Neural cell (in vitro differentiated cells): Measurements from ENCODE around the gene LY6G5C. TPM values are rescaled to one million over a fixed set of nuclear protein-coding genes. Genes with fewer than 3 reads are reported as not detected.

Experiments
- H2AFZ ChIP-seq: fragments of 200-600, 300-800 bp; sonication (generic), shearing (Covaris generic); 2 replicates; pipeline ENCODE4 v1.6.0; 2014; ENCODE audit warnings: low read depth, mild to moderate bottlenecking, antibody characterized with exemption, low read length, moderate library complexity
- H3F3A ChIP-seq: fragments of 200-600 bp; shearing (Covaris generic); 2 replicates; pipeline ENCODE4 v1.6.1; 2016; ENCODE audit warnings: mild to moderate bottlenecking, moderate library complexity, mixed read lengths, antibody characterized with exemption, low read length; ENCODE audit not compliant: insufficient read depth, poor library complexity, severe bottlenecking
- H3K27ac ChIP-seq: fragments of 200-600, 300-800 bp; sonication (generic), shearing (Covaris generic); 2 replicates; pipeline ENCODE4 v1.5.1; 2014; ENCODE audit warnings: mild to moderate bottlenecking, low read length, moderate library complexity
- H3K27me3 ChIP-seq: fragments of 300-800, 200-600 bp; sonication (generic), shearing (Covaris generic); 2 replicates; pipeline ENCODE4 v1.6.0; 2014; ENCODE audit warnings: mild to moderate bottlenecking, low read depth, low read length, moderate library complexity; ENCODE audit not compliant: insufficient read depth
- H3K36me3 ChIP-seq: fragments of 300-800, 200-600 bp; sonication (generic), shearing (Covaris generic); 2 replicates; pipeline ENCODE4 v1.5.1; 2014; ENCODE audit warnings: mild to moderate bottlenecking, antibody characterized with exemption, low read length, moderate library complexity; ENCODE audit not compliant: insufficient read depth
- H3K4me2 ChIP-seq: fragments of 300-800, 200-600 bp; sonication (generic), shearing (Covaris generic); 2 replicates; pipeline ENCODE4 v1.6.0; 2014; ENCODE audit warnings: mild to moderate bottlenecking, low read length
- H3K4me3 ChIP-seq: fragments of 300-800, 200-600 bp; sonication (generic), shearing (Covaris generic); 2 replicates; pipeline ENCODE4 v1.5.1; 2014; ENCODE audit warnings: mild to moderate bottlenecking, low read length, moderate library complexity
- H3K79me2 ChIP-seq: fragments of 200-600 bp; shearing (Covaris generic); replicated peaks from 2 replicates; pipeline ENCODE4 v1.6.0; 2014; ENCODE audit warnings: mild to moderate bottlenecking, low read length, moderate library complexity; ENCODE audit not compliant: insufficient read depth
- H3K9ac ChIP-seq: fragments of 300-800, 200-600 bp; sonication (generic), shearing (Covaris generic); 2 replicates; pipeline ENCODE4 v1.6.1; 2016; ENCODE audit warnings: mild to moderate bottlenecking, low read length, mixed read lengths
- H3K9me2 ChIP-seq: fragments of 200-600 bp; shearing (Covaris generic); 2 replicates; pipeline ENCODE4 v1.6.1; 2016; ENCODE audit warnings: mild to moderate bottlenecking, low read length, mixed read lengths; ENCODE audit not compliant: insufficient read depth
- H3K9me3 ChIP-seq: fragments of 200-600, 300-800 bp; sonication (generic), shearing (Covaris generic); 2 replicates; pipeline ENCODE4 v1.6.1; 2016; ENCODE audit warnings: mild to moderate bottlenecking, mixed run types, low read length, moderate library complexity, mixed read lengths
- H4K20me1 ChIP-seq: fragments of 200-600 bp; shearing (Covaris generic); 2 replicates; pipeline ENCODE4 v1.6.1; 2016; ENCODE audit warnings: mild to moderate bottlenecking, mixed run types; ENCODE audit not compliant: insufficient read depth
- CTCF ChIP-seq: fragments of 450-650 bp; IDR thresholded peaks from 2 replicates; pipeline ENCODE4 v1.5.1; 2014; ENCODE audit warnings: antibody characterized with exemption, mild to moderate bottlenecking, moderate library complexity; ENCODE audit not compliant: poor library complexity, severe bottlenecking
- EP300 ChIP-seq: fragments of 450-650 bp; conservative IDR thresholded peaks from 2 replicates; pipeline ENCODE4 v1.6.1; 2014; ENCODE audit warnings: antibody characterized with exemption, mild to moderate bottlenecking, moderate library complexity; ENCODE audit not compliant: poor library complexity, severe bottlenecking
- EZH2 ChIP-seq: fragments of 200-600, 300-800 bp; shearing (Covaris generic), sonication (generic); IDR thresholded peaks from 2 replicates; pipeline ENCODE4 v1.6.1; 2014; ENCODE audit warnings: antibody characterized with exemption, low read length, borderline replicate concordance, mild to moderate bottlenecking; ENCODE audit not compliant: insufficient read depth, poor library complexity, severe bottlenecking
- MXI1 ChIP-seq: fragments of 450-650 bp; conservative IDR thresholded peaks from 2 replicates; pipeline ENCODE4 v1.6.1; 2014; ENCODE audit warnings: antibody characterized with exemption, mild to moderate bottlenecking; ENCODE audit not compliant: poor library complexity, severe bottlenecking
- POLR2AphosphoS5 ChIP-seq: IDR thresholded peaks from 2 replicates; pipeline ENCODE4 v1.6.1; 2012
- RAD21 ChIP-seq: fragments of 450-650 bp; conservative IDR thresholded peaks from 2 replicates; pipeline ENCODE4 v1.6.1; 2014; ENCODE audit warnings: antibody characterized with exemption, mild to moderate bottlenecking, moderate library complexity
- REST ChIP-seq: IDR thresholded peaks from 2 replicates; pipeline ENCODE4 v1.6.1; 2012; ENCODE audit warnings: borderline replicate concordance
- SMC3 ChIP-seq: fragments of 450-650 bp; conservative IDR thresholded peaks from 2 replicates; pipeline ENCODE4 v1.6.1; 2014; ENCODE audit warnings: antibody characterized with exemption, mild to moderate bottlenecking, moderate library complexity; ENCODE audit not compliant: poor library complexity
- TAF1 ChIP-seq: IDR thresholded peaks from 2 replicates; pipeline ENCODE4 v1.6.1; 2012; ENCODE audit warnings: low read depth
- polyA plus RNA-seq: library from polyadenylated mRNA; depleted of rRNA; stranded (reverse); fragments of >200 nt; gene quantifications from 2 replicates; pipeline ENCODE4 v1.2.3, GENCODE V29; 2014

The LY6G5C gene
- polyA plus RNA-seq, 1 donor from 2014 or later, result 13.4 TPM

- TF ChIP-seq POLR2AphosphoS5 (no peak), SMC3 (no peak)
- no peaks in the 10 kb centered on the region for H4K20me1 ChIP-seq
- H2AFZ ChIP-seq, result peak overlapping the region; percentile 80
- H3K9ac ChIP-seq, result peak overlapping the region; percentile 85
- peak overlapping the region; percentile 62 for H3K27ac ChIP-seq
- no peaks in the 10 kb centered on the region for H3K9me3 ChIP-seq
- H3K9me2 ChIP-seq, result no peaks in the 10 kb centered on the region
- H3K27me3 ChIP-seq, result no peaks in the 10 kb centered on the region
- H3K79me2 ChIP-seq, result peaks cover 40% of the 10 kb centered on the region
- peak overlapping the region; percentile 85 for H3K4me3 ChIP-seq
- no peaks in the 10 kb centered on the region for H3K36me3 ChIP-seq
- H3K4me2 ChIP-seq, result peak overlapping the region; percentile 70
- H3F3A ChIP-seq, result no peaks in the 10 kb centered on the region
Observed at GRCh38 chr6:31659649-31660380, 21.1 kb downstream of the LY6G5C start.

- no peaks in the 10 kb centered on the region for H4K20me1 ChIP-seq
- no peak overlapping the region for H2AFZ ChIP-seq
- H3K36me3 ChIP-seq, result no peaks in the 10 kb centered on the region
- TF ChIP-seq EZH2, result no peak
- TF ChIP-seq CTCF, result no peak
- no peak for TF ChIP-seq TAF1
- TF ChIP-seq RAD21, result no peak
- no peak for TF ChIP-seq EP300
- H3K9me3 ChIP-seq, result no peaks in the 10 kb centered on the region
- H3K4me2 ChIP-seq, result peak overlapping the region; percentile 70
- H3F3A ChIP-seq, result no peaks in the 10 kb centered on the region
- H3K27ac ChIP-seq, result no peak overlapping the region
- H3K27me3 ChIP-seq, result no peaks in the 10 kb centered on the region
- H3K9ac ChIP-seq, result no peak overlapping the region
- H3K9me2 ChIP-seq, result no peaks in the 10 kb centered on the region
- H3K79me2 ChIP-seq, result peaks cover 34% of the 10 kb centered on the region
- H3K4me3 ChIP-seq, result peak overlapping the region; percentile 85
Observed at GRCh38 chr6:31658983-31659648, 21.8 kb downstream of the LY6G5C start.

- TF ChIP-seq POLR2AphosphoS5 (no peak), REST (no peak), EP300 (no peak), TAF1 (no peak), CTCF (no peak), MXI1 (no peak), EZH2 (no peak), RAD21 (no peak), SMC3 (no peak)
- Histone ChIP-seq H3K9ac (no peak overlapping the region), H3K27ac (no peak overlapping the region), H3K4me3 (peak overlapping the region; percentile 29), H3K36me3 (no peaks in the 10 kb centered on the region), H3K9me2 (no peaks in the 10 kb centered on the region), H2AFZ (no peak overlapping the region), H3K27me3 (no peaks in the 10 kb centered on the region), H3F3A (peaks cover 2% of the 10 kb centered on the region), H3K79me2 (peaks cover 25% of the 10 kb centered on the region), H3K9me3 (no peaks in the 10 kb centered on the region), H3K4me2 (no peak overlapping the region), H4K20me1 (no peaks in the 10 kb centered on the region)
Observed at GRCh38 chr6:31658158-31658688, 22.6 kb downstream of the LY6G5C start.
